ENCODE measurements around the gene HES4. TPM values are rescaled to one million over a fixed set of nuclear protein-coding genes. Genes with fewer than 3 reads are reported as not detected.

HES4 gene
- total and polyA plus RNA-seq, 2 donors: 9.8 to 38.5 TPM

DNA sequence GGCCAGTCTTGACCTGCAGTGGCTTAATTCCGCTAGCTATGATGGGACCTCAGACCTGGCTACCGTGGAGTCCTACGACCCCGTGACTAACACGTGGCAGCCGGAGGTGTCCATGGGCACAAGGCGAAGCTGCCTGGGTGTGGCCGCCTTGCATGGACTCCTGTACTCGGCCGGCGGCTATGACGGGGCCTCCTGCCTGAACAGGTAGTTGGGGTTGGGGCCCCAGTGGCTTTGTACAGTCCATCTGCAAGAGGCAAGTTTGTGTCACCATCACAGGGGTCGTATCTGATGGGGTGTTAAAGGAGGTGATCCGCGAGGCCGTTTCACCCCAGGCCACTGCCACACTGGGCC is 36.6 kb downstream of the HES4 start:
- Histone ChIP-seq H3K27ac (ENCODE audit: low read depth) (no peak overlapping the region), H3K4me1 (ENCODE audit: insufficient read depth) (peaks cover 3% of the 10 kb centered on the region), H3K4me3 (ENCODE audit: low read depth, low read length) (no peak overlapping the region), H3K36me3 (ENCODE audit: insufficient read depth) (peaks cover 6% of the 10 kb centered on the region)
- no peak for DNase-seq (ENCODE audit: extremely low spot score)
- WGBS: 89% methylated on average over 16 of the region's 16 CpGs

DNA sequence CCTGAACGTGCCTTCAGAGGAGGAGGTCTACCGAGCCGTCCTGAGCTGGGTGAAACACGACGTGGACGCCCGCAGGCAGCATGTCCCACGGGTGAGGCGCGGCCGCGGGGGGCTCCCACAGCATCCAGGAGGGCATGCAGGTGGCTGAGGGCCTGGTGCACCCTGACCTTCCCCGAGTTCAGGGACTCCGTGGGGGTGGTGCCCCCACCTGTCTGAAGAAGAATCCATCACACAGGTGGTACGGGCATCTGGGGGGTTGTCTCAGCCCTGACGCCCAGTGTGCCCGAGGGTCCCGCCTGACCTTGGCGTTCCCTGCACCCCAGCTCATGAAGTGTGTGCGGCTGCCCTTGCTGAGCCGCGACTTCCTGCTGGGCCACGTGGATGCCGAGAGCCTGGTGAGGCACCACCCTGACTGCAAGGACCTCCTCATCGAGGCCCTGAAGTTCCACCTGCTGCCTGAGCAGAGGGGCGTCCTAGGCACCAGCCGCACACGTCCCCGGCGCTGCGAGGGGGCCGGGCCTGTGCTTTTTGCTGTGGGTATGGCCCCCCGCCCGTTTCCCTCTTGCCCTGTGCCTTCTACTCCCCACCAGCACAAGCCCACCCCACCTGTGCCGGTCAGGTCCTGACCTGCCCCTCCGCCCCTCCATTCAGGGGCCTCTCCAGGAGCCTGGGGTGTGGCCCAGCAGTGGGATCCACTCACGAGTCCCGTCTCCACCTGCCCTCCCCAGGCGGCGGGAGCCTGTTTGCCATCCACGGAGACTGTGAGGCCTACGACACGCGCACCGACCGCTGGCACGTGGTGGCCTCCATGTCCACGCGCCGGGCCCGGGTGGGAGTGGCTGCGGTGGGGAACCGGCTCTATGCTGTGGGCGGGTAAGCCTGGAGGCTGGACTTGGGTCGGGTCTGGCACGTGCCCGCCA is 37.3 kb downstream of the HES4 start:
- 95% methylated on average over 57 of the region's 57 CpGs for WGBS
- peaks cover 6% of the 10 kb centered on the region for H3K36me3 ChIP-seq (ENCODE audit: insufficient read depth)

DNA sequence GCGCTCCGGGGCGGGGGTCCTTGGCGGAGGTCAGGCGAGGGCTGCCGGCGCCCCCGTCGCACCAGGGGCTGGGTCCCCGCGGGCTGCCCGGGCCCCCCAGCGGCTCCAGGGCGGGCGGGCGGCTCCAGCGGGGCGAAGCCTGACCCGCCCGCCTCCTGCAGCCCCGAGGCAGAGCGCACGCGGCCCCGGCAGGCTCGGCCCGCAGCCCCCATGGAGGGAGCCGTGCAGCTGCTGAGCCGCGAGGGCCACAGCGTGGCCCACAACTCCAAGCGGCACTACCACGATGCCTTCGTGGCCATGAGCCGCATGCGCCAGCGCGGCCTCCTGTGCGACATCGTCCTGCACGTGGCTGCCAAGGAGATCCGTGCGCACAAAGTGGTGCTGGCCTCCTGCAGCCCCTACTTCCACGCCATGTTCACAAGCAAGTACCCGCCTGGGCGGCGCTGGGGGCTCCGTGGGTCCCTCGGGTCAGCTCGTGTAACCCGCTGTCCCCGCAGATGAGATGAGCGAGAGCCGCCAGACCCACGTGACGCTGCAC is 38.7 kb downstream of the HES4 start:
- no peak overlapping the region for H3K27ac ChIP-seq (ENCODE audit: low read depth)
- peaks cover 3% of the 10 kb centered on the region for H3K4me1 ChIP-seq (ENCODE audit: insufficient read depth)
- peaks cover 6% of the 10 kb centered on the region for H3K36me3 ChIP-seq (ENCODE audit: insufficient read depth)
- WGBS: 33% methylated on average over 56 of the region's 56 CpGs
- no peak for DNase-seq (ENCODE audit: extremely low spot score)
- peak overlapping the region; percentile 96 for H3K4me3 ChIP-seq (ENCODE audit: low read depth, low read length)

More for the DNA sequence above, 37.3 kb downstream of the HES4 start:
- Histone ChIP-seq H3K4me1 (ENCODE audit: insufficient read depth) (peaks cover 3% of the 10 kb centered on the region), H3K4me3 (ENCODE audit: low read depth, low read length) (no peak overlapping the region), H3K27ac (ENCODE audit: low read depth) (no peak overlapping the region)
- no peak for DNase-seq (ENCODE audit: extremely low spot score)

- under 1% methylated on average over 109 of the region's 109 CpGs for WGBS
- Histone ChIP-seq H3K27ac (ENCODE audit: low read depth) (no peak within 1 kb of the TSS), H3K4me1 (ENCODE audit: insufficient read depth) (peaks cover 3% of the 10 kb centered on the region), H3K4me3 (ENCODE audit: low read depth, low read length) (peak within 1 kb of the TSS; percentile 96), H3K36me3 (ENCODE audit: insufficient read depth) (peaks cover 6% of the 10 kb centered on the region)
- DNase-seq (ENCODE audit: extremely low spot score): no peak
Observed at GRCh38 chr1:960363-961131, 39.4 kb downstream of the HES4 start, which contains the start of gene KLHL17. Gene KLHL17, plus strand, starts transcription at chr1:960584. Its CDS starts 110 bp downstream, at chr1:960694.

GRCh38 chr1:959731-960362 is 40.0 kb downstream of the HES4 start:
- Histone ChIP-seq H3K36me3 (ENCODE audit: insufficient read depth) (peaks cover 6% of the 10 kb centered on the region), H3K4me1 (ENCODE audit: insufficient read depth) (peaks cover 3% of the 10 kb centered on the region), H3K27ac (ENCODE audit: low read depth) (no peak overlapping the region), H3K4me3 (ENCODE audit: low read depth, low read length) (peak overlapping the region; percentile 96)
- DNase-seq (ENCODE audit: extremely low spot score): no peak
- 27% methylated on average over 56 of the region's 57 CpGs for whole genome bisulfite sequencing

DNA sequence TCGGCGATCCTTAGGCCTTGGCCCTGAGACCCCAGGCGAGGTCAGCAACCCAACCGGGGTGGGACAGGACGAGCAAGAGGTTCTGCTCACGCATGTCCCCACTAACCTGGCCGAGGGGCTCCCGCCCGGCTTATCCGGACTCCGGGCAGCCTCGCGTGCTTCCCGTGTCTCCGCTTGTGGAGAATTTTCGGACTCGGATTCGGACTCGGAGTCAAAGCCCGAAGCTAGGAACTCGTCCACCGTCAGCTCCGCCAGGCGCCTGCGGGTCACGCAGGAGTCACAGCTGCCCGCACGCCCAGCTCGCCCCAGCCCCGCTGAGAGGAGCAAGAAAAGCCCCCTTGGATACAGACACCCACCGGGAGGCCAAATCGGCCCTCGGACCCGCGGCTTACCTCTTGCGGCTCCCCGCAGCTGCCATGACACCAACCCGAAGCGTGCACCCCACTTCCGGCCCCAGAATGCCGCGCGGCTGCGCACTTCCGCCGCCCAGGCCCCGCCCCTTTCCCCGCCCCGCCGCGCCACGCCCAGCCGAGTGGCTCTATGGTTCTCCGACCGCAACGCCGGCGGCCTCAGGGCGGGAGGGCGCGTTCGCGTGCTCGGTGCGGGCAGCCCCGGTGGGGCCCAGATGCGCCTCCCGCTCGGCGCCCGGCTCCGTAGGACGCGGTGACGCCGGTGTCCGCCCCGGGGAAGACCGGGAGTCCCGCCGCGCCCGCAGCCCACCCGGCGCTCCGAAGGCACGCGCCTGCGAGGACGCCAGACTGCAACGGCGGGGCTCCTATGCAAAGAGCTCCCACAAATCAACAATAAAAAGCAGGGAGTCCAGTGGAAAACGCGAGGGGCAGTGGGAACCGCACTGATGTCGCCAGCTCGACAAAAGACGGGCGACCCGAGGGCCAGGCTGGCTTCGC is 40.8 kb downstream of the HES4 start, which contains the start of gene NOC2L:
NOC2L (minus strand) TSS at position 434 of the 908 bp plus-strand sequence; CDS start at position 418, 16 bp downstream.
- 7% methylated on average over 101 of the region's 101 CpGs for WGBS
- peaks cover 3% of the 10 kb centered on the region for H3K4me1 ChIP-seq (ENCODE audit: insufficient read depth)
- H3K36me3 ChIP-seq (ENCODE audit: insufficient read depth): peaks cover 6% of the 10 kb centered on the region
- H3K4me3 ChIP-seq (ENCODE audit: low read depth, low read length): peak within 1 kb of the TSS; percentile 96
- peak; percentile 62 for DNase-seq (ENCODE audit: extremely low spot score)
- peak within 1 kb of the TSS; percentile 43 for H3K27ac ChIP-seq (ENCODE audit: low read depth)

- WGBS: 91% methylated on average over 11 of the region's 11 CpGs
- peaks cover 6% of the 10 kb centered on the region for H3K36me3 ChIP-seq (ENCODE audit: insufficient read depth)
- no peak for DNase-seq (ENCODE audit: extremely low spot score)
- H3K27ac ChIP-seq (ENCODE audit: low read depth): no peak overlapping the region
- no peak overlapping the region for H3K4me3 ChIP-seq (ENCODE audit: low read depth, low read length)
- H3K4me1 ChIP-seq (ENCODE audit: insufficient read depth): peaks cover 3% of the 10 kb centered on the region
Observed at GRCh38 chr1:956636-957035, 43.3 kb downstream of the HES4 start.

DNA sequence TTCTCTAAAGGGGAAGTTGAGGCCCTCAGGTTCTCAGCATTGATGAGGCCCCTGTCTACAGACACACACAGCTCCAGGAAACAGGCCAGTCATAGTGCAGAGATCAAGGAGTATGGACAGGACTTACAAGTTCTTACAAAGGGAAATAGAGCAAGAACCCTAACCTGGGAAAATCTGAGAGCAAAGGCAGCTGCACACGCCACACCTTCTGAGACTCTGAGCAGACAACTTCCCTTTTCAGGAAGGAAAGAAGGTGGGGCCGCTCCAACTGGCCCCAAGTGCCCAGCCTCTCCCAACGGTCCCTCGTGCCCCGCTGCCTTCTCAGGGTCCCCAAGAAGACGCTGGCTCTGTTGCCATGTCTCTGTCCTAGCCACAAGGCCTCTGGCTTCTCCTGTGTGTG is 44.4 kb downstream of the HES4 start:
- no peaks in the 10 kb centered on the region for H3K4me1 ChIP-seq (ENCODE audit: insufficient read depth)
- no peak overlapping the region for H3K4me3 ChIP-seq (ENCODE audit: low read depth, low read length)
- WGBS: 91% methylated on average over 6 of the region's 6 CpGs
- DNase-seq (ENCODE audit: extremely low spot score): no peak
- H3K27ac ChIP-seq (ENCODE audit: low read depth): no peak overlapping the region
- peaks cover 8% of the 10 kb centered on the region for H3K36me3 ChIP-seq (ENCODE audit: insufficient read depth)

DNA sequence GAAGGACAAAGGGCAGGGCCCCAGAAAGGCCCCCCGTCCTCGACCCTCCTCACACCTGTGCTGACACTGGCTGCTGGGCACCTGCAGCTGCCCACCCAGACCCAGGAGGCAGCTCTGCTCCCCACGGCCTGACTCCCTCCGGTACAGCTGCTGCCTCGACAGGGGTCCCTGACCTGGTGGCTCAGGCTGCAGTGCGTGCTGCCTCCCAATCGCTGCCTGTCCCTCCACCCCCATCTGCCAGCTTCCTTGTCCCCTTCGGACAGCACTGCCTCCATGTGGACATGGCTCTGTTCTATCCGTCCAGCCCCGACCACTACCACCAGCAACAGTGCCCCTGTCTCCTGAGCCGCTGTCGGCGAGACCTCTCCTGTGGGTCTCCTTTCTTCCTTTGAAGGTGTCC is 45.0 kb downstream of the HES4 start:
- Histone ChIP-seq H3K36me3 (ENCODE audit: insufficient read depth) (peaks cover 8% of the 10 kb centered on the region), H3K27ac (ENCODE audit: low read depth) (no peak overlapping the region), H3K4me1 (ENCODE audit: insufficient read depth) (no peaks in the 10 kb centered on the region), H3K4me3 (ENCODE audit: low read depth, low read length) (no peak overlapping the region)
- no peak for DNase-seq (ENCODE audit: extremely low spot score)
- whole genome bisulfite sequencing: 83% methylated on average over 13 of the region's 13 CpGs

DNA sequence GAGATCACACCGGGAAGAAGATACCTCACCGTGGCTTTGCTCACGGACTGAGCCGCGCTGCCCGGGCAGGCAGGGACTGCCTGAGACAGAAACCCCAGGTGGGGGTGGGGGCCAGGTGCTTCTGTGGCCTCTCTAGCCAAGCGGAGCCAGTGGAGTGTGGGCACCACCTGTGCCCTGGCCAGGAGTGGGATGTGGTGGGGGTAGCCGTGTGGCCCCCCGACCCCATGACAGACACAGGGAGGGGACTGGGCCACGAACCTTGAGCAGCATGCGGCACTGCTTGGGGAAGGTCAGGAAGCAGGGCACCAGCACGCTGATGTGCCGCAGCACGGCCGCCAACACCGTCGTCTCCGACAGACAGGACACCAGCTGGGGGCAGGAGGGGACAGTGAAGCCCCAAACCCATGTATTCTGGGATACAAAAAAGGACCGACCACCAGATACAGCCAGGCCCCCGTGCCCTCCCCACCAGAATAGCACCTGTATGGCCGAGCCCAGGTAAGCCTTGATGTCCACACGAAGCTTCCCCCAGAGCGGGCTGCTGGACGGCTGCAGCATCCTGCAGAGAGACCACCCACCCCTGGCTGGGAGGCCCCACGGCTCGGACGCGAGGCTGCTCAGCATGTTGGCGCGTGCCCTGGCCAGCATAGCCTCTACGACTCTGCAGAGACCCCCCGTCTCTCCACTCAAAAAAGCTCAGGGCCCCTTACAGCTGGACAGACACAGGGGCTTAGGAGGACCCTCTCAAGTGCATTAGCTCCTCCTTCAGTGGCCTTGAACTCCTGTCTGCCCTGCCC is 46.2 kb downstream of the HES4 start:
- H3K27ac ChIP-seq (ENCODE audit: low read depth): no peak overlapping the region
- peaks cover 8% of the 10 kb centered on the region for H3K36me3 ChIP-seq (ENCODE audit: insufficient read depth)
- WGBS: 87% methylated on average over 32 of the region's 32 CpGs

GRCh38 chr1:952603-953002 is 47.3 kb downstream of the HES4 start:
- Histone ChIP-seq H3K36me3 (ENCODE audit: insufficient read depth) (peaks cover 15% of the 10 kb centered on the region), H3K27ac (ENCODE audit: low read depth) (no peak overlapping the region), H3K4me3 (ENCODE audit: low read depth, low read length) (no peak overlapping the region), H3K4me1 (ENCODE audit: insufficient read depth) (no peaks in the 10 kb centered on the region)
- DNase-seq (ENCODE audit: extremely low spot score): no peak
- 86% methylated on average over 7 of the region's 7 CpGs for WGBS

More for the DNA sequence above, 46.2 kb downstream of the HES4 start:
- no peak overlapping the region for H3K4me3 ChIP-seq (ENCODE audit: low read depth, low read length)
- DNase-seq (ENCODE audit: extremely low spot score): no peak
- no peaks in the 10 kb centered on the region for H3K4me1 ChIP-seq (ENCODE audit: insufficient read depth)

- DNase-seq (ENCODE audit: extremely low spot score): no peak
- no peaks in the 10 kb centered on the region for H3K4me1 ChIP-seq (ENCODE audit: insufficient read depth)
- no peak overlapping the region for H3K4me3 ChIP-seq (ENCODE audit: low read depth, low read length)
- H3K36me3 ChIP-seq (ENCODE audit: insufficient read depth): peaks cover 15% of the 10 kb centered on the region
- WGBS: 91% methylated on average over 15 of the region's 15 CpGs
- H3K27ac ChIP-seq (ENCODE audit: low read depth): no peak overlapping the region
Observed at GRCh38 chr1:952201-952600, 47.7 kb downstream of the HES4 start.

Measured in urinary bladder (tissue), 4 donors.